Measurements from ENCODE around the gene FILIP1. TPM values are rescaled to one million over a fixed set of nuclear protein-coding genes. Genes with fewer than 3 reads are reported as not detected.

The FILIP1 gene
- total and polyA plus RNA-seq, 2 donors (not counting 1 experiment from before 2014, with no cell fraction given) = 0.33 to 2.3 TPM

GRCh38 chr6:75243333-75244062 lies 250.1 kb downstream of the FILIP1 start, which contains the start of gene COX7A2:
Gene COX7A2 (minus strand): TSS chr6:75243801. CDS start chr6:75243734, 67 bp downstream.
- TF ChIP-seq CTCF (conservative IDR thresholded peaks at IDR 0.05 in 1 of 2, IDR thresholded peaks at IDR 0.05 in 1 of 2; ENCODE audit: low read depth in 1 of 2, low read length in 2 of 2) (no peak), EZH2 (IDR thresholded peaks at IDR 0.05; ENCODE audit: low read length, missing control alignments) (no peak)
- Histone ChIP-seq H2AFZ (ENCODE audit: low read length) (peak within 1 kb of the TSS; percentile 76), H3K4me2 (ENCODE audit: extremely low read depth, insufficient read depth, low read length) (peak within 1 kb of the TSS; percentile 77), H3K27me3 (ENCODE audit: control insufficient read depth, insufficient read depth, low read length) (no peaks in the 10 kb centered on the region), H3K9ac (ENCODE audit: insufficient read depth, low read length) (peak within 1 kb of the TSS; percentile 82), H3K4me1 (ENCODE audit: control insufficient read depth, extremely low read depth, insufficient read depth, low read length) (no peaks in the 10 kb centered on the region), H3K9me3 (ENCODE audit: control insufficient read depth, insufficient read depth, low read depth, low read length) (no peaks in the 10 kb centered on the region), H3K36me3 (ENCODE audit: control insufficient read depth, insufficient read depth, low read length) (peaks cover 2% of the 10 kb centered on the region), H3K79me2 (ENCODE audit: control insufficient read depth, insufficient read depth, low read length) (peaks cover 28% of the 10 kb centered on the region), H4K20me1 (ENCODE audit: control insufficient read depth, extremely low read depth, insufficient read depth, low read length) (no peaks in the 10 kb centered on the region), H3K4me3 (replicated peaks in 1 of 4; ENCODE audit: control extremely low read depth in 1 of 4, insufficient read depth in 1 of 4, low read depth in 3 of 4, low read length in 4 of 4) (peak within 1 kb of the TSS; percentile 80 to 95 (median 94)), H3K27ac (ENCODE audit: insufficient read depth, low read length) (peak within 1 kb of the TSS; percentile 97)
- peak; percentile 98 to 99 for DNase-seq (ENCODE audit: low read depth in 2 of 2)

Other genes with a start within 250 kb of the FILIP1 start
- gene COX7A2, start 250.0 kb downstream of the FILIP1 start, total RNA-seq = 91.9 and 115 TPM in 2 replicates
- gene COX7A2, start 250.0 kb downstream of the FILIP1 start, polyA plus RNA-seq = 155 and 159 TPM in 2 replicates
- gene TMEM30A, start 209.0 kb downstream of the FILIP1 start, total RNA-seq = 129 and 153 TPM in 2 replicates
- 70.9 and 111 TPM in 2 replicates for gene TMEM30A, start 209.0 kb downstream of the FILIP1 start, polyA plus RNA-seq
- 72.9 and 80.6 TPM in 2 replicates for gene SENP6, start 108.1 kb upstream of the FILIP1 start, total RNA-seq
- gene SENP6, start 108.1 kb upstream of the FILIP1 start, polyA plus RNA-seq = 40.9 and 54.5 TPM in 2 replicates

Data from fibroblast of lung (primary cell).